ENCODE results near the gene SPTB. TPM values are rescaled to one million over a fixed set of nuclear protein-coding genes. Genes with fewer than 3 reads are reported as not detected.

Gene SPTB
- total RNA-seq, 1 experiment from 2014 or later: 2.3 TPM

DNA sequence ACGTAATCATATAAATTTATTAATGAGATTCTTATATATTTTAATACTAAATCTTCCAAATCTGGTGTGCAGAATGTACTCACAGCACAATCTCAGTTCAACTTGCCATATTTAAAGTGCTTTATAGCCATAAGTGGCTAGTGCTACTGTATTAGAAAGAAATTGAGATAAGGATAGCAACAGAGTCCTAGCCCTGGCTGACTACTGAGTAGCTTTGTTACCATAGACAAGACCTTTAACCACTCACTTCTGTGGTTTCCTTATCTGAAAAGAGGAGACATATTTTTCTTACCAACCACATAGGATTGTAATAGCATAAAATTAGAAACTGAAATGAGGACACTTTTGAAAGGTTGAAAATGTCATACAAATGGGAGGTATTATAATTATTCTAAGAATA lies 32.6 kb upstream of the SPTB start:
- POLR2A ChIA-PET (ENCODE audit: unreplicated experiment): no interaction called here
- DNase-seq: no peak
- no peak for TF ChIP-seq EZH2 (IDR thresholded peaks at IDR 0.05; ENCODE audit: low read length, unreplicated experiment)
- no peak for TF ChIP-seq CTCF (conservative IDR thresholded peaks at IDR 0.05; ENCODE audit: low read depth, low read length)
- TF ChIP-seq EZH2phosphoT487 (IDR thresholded peaks at IDR 0.05; ENCODE audit: borderline replicate concordance, low read length): no peak
- 0 out of 2 replicates have a peak, but pooled peaks cover 3% of the 10 kb centered on the region for H4K20me1 ChIP-seq (ENCODE audit: low read length)
- BruUV-seq (replicated peaks): no TSS peak
- H3K4me1 ChIP-seq (ENCODE audit: insufficient read depth, low read length): peaks cover 15% of the 10 kb centered on the region
- H3K4me3 ChIP-seq (ENCODE audit: low read length): no peak overlapping the region
- no peak overlapping the region for H2AFZ ChIP-seq (ENCODE audit: low read length)
- no peaks in the 10 kb centered on the region for H3K9me2 ChIP-seq (replicated peaks; ENCODE audit: low read length)
- CTCF ChIA-PET: no interaction called here
- H3K4me2 ChIP-seq (ENCODE audit: low read length): no peak overlapping the region
- H3K9ac ChIP-seq (ENCODE audit: low read length): no peak overlapping the region
- H3K27ac ChIP-seq (ENCODE audit: low read length): no peak overlapping the region
- peaks cover 28% of the 10 kb centered on the region for H3K79me2 ChIP-seq (ENCODE audit: low read length)
- H3F3A ChIP-seq (ENCODE audit: low read length, unreplicated experiment): no peaks in the 10 kb centered on the region
- H3K9me3 ChIP-seq (ENCODE audit: low read length): no peaks in the 10 kb centered on the region
- intact Hi-C loops (cut with micrococcal nuclease): loop anchor here (5.0 kb wide), 1 partner anchor 105 kb away; no protein-coding TSS in a partner anchor
- no peaks in the 10 kb centered on the region for H3K36me3 ChIP-seq (ENCODE audit: low read depth, low read length)
- H3K27me3 ChIP-seq (ENCODE audit: low read length): no peaks in the 10 kb centered on the region
- no peak for ATAC-seq

DNA sequence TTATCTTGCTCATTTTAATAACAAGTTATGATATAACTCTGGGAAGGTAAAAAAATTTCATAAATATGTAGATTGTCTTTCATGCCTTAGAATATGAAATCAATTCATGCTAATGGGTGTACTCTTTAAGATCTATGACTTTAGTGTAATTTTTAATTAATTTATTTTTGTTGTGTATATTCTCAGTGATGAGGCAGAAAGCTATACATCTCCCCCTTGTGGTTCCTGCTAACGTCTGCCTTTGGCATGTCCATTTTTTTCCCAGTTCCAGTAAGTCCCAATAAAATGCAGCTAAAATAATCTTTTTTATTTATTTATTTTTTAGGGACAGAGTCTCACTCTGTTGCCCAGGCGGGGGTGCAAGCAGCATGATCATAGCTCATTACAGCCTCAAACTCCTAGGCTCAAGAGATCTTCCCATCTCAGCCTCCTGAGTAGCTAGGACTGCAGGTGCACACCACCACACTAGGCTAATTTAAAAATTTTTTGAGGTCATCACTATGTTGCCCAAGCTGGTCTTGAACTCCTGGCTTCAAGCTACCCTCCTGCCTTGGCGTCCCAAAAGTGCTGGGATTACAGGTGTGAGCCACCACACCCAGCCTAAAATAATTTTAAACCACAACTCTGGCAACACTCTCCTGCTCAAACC lies 31.3 kb upstream of the SPTB start:
- Histone ChIP-seq H3K79me2 (ENCODE audit: low read length) (peaks cover 17% of the 10 kb centered on the region), H3K27ac (ENCODE audit: low read length) (no peak overlapping the region), H3K9ac (ENCODE audit: low read length) (no peak overlapping the region), H3K4me2 (ENCODE audit: low read length) (peak overlapping the region; percentile 33), H4K20me1 (ENCODE audit: low read length) (0 out of 2 replicates have a peak, but pooled peaks cover 2% of the 10 kb centered on the region), H3K27me3 (ENCODE audit: low read length) (no peaks in the 10 kb centered on the region), H3K36me3 (ENCODE audit: low read depth, low read length) (no peaks in the 10 kb centered on the region), H3K9me3 (ENCODE audit: low read length) (no peaks in the 10 kb centered on the region), H3K4me3 (ENCODE audit: low read length) (no peak overlapping the region), H3K4me1 (ENCODE audit: insufficient read depth, low read length) (peaks cover 14% of the 10 kb centered on the region), H3F3A (ENCODE audit: low read length, unreplicated experiment) (no peaks in the 10 kb centered on the region), H2AFZ (ENCODE audit: low read length) (peak overlapping the region; percentile 56), H3K9me2 (replicated peaks; ENCODE audit: low read length) (no peaks in the 10 kb centered on the region)
- no TSS peak for BruUV-seq (replicated peaks)
- intact Hi-C loops (cut with micrococcal nuclease): loop anchor here (5.0 kb wide), 1 partner anchor 104 kb away; no protein-coding TSS in a partner anchor
- DNase-seq (peak; percentile 60), ATAC-seq (peak; percentile 10; the same call in 1 of the 2 replicates)
- no peak for TF ChIP-seq EZH2phosphoT487 (IDR thresholded peaks at IDR 0.05; ENCODE audit: borderline replicate concordance, low read length)
- TF ChIP-seq CTCF (conservative IDR thresholded peaks at IDR 0.05; ENCODE audit: low read depth, low read length): peak; percentile 79
- TF ChIP-seq EZH2 (IDR thresholded peaks at IDR 0.05; ENCODE audit: low read length, unreplicated experiment): no peak
- POLR2A ChIA-PET (ENCODE audit: unreplicated experiment): interaction anchor here (0.7 kb wide), 2 partner anchors 244 to 251 kb away, joined by 7 to 9 read pairs; no protein-coding TSS in a partner anchor
- CTCF ChIA-PET: interaction anchor here (0.6 to 1.6 kb wide), 18 partner anchors 9 to 433 kb away, joined by 3 to 18 read pairs (median 4); no protein-coding TSS in a partner anchor

- Histone ChIP-seq H3K4me3 (ENCODE audit: low read length) (no peak overlapping the region), H3K4me2 (ENCODE audit: low read length) (no peak overlapping the region), H3K9me2 (replicated peaks; ENCODE audit: low read length) (no peaks in the 10 kb centered on the region), H3K27me3 (ENCODE audit: low read length) (no peaks in the 10 kb centered on the region), H3K9ac (ENCODE audit: low read length) (no peak overlapping the region), H3K27ac (ENCODE audit: low read length) (no peak overlapping the region), H3K36me3 (ENCODE audit: low read depth, low read length) (no peaks in the 10 kb centered on the region), H2AFZ (ENCODE audit: low read length) (no peak overlapping the region), H3K79me2 (ENCODE audit: low read length) (no peaks in the 10 kb centered on the region), H3F3A (ENCODE audit: low read length, unreplicated experiment) (no peaks in the 10 kb centered on the region), H3K4me1 (ENCODE audit: insufficient read depth, low read length) (no peaks in the 10 kb centered on the region), H4K20me1 (ENCODE audit: low read length) (no peaks in the 10 kb centered on the region), H3K9me3 (ENCODE audit: low read length) (no peaks in the 10 kb centered on the region)
- POLR2A ChIA-PET (ENCODE audit: unreplicated experiment): no interaction called here
- DNase-seq (no peak), ATAC-seq (no peak)
- no TSS peak for BruUV-seq (replicated peaks)
- CTCF ChIA-PET: interaction anchor here (0.6 kb wide), 1 partner anchor 20 kb away, joined by 3 read pairs; no protein-coding TSS in a partner anchor
- no peak for TF ChIP-seq CTCF (conservative IDR thresholded peaks at IDR 0.05; ENCODE audit: low read depth, low read length)
- TF ChIP-seq EZH2phosphoT487 (IDR thresholded peaks at IDR 0.05; ENCODE audit: borderline replicate concordance, low read length): no peak
- TF ChIP-seq EZH2 (IDR thresholded peaks at IDR 0.05; ENCODE audit: low read length, unreplicated experiment): no peak
- intact Hi-C loops (cut with micrococcal nuclease): no loop called here
Measured at GRCh38 chr14:64906022-64906421, 26.3 kb upstream of the SPTB start.

Data from PC-3 (cell line).